ENCODE measurements around the gene SLC30A10. TPM values are rescaled to one million over a fixed set of nuclear protein-coding genes. Genes with fewer than 3 reads are reported as not detected.

The SLC30A10 gene
- total RNA-seq, 4 donors from 2014 or later, result 0.33 TPM; not detected in 3

DNA sequence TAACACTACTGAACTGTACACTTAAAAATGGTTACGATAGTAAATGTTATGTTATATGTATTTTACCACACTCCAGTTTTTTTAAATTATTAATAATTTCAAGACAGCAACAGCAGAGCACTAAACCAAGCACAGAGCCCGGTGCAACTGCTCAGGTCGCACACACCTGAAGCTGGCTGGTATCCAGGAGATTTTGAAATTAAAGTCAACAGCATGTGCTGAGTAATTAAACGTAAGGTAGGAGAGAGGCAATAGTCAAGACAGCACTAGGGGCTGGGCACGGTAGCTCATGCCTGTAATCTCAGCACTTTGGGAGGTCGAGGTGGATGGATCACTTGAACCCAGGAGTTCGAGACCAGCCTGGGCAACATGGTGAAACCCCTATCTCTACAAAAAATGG lies 35.1 kb upstream of the SLC30A10 start:
- H3K4me1 ChIP-seq, result no peaks in the 10 kb centered on the region
- H3K27me3 ChIP-seq, result no peaks in the 10 kb centered on the region
- H3K27ac ChIP-seq, result no peak overlapping the region
- no peaks in the 10 kb centered on the region for H3K9me3 ChIP-seq
- WGBS, 2 donors, result 86 to 88% methylated on average over 7 of the region's 7 CpGs
- intact Hi-C loops (cut with DNase I), result no loop called here
- no peak overlapping the region for H3K4me3 ChIP-seq (replicated peaks in 1 of 3)
- DNase-seq, result no peak
- peaks cover 0 to 7% of the 10 kb centered on the region in 2 donors for H3K36me3 ChIP-seq
- TF ChIP-seq, protein P1, sequence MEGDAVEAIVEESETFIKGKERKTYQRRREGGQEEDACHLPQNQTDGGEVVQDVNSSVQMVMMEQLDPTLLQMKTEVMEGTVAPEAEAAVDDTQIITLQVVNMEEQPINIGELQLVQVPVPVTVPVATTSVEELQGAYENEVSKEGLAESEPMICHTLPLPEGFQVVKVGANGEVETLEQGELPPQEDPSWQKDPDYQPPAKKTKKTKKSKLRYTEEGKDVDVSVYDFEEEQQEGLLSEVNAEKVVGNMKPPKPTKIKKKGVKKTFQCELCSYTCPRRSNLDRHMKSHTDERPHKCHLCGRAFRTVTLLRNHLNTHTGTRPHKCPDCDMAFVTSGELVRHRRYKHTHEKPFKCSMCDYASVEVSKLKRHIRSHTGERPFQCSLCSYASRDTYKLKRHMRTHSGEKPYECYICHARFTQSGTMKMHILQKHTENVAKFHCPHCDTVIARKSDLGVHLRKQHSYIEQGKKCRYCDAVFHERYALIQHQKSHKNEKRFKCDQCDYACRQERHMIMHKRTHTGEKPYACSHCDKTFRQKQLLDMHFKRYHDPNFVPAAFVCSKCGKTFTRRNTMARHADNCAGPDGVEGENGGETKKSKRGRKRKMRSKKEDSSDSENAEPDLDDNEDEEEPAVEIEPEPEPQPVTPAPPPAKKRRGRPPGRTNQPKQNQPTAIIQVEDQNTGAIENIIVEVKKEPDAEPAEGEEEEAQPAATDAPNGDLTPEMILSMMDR (IDR thresholded peaks at IDR 0.05), result no peak
- TF ChIP-seq POLR2A (IDR thresholded peaks at IDR 0.05), result no peak

DNA sequence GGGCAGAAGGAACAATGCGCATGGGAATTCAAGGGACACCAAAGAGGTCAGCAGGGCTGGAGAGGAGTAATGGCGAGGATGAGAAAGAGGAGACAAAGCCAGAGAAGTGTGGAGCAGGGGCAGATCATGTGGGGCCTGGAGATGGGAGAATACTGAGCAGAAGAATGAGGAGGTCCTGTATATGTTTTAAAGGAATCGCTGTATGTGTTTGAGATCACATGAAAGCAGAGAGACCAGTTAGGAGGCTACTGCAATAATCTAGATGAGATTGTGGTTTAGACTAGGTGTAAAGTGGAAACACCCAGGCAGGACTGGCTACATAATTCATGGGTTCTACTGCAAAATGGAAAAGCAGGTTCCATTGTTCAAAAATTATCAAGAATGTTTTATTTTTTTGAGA lies 33.3 kb upstream of the SLC30A10 start:
- WGBS, 2 donors, result 92 to 93% methylated on average over 3 of the region's 3 CpGs
- intact Hi-C loops (cut with DNase I), result no loop called here

DNA sequence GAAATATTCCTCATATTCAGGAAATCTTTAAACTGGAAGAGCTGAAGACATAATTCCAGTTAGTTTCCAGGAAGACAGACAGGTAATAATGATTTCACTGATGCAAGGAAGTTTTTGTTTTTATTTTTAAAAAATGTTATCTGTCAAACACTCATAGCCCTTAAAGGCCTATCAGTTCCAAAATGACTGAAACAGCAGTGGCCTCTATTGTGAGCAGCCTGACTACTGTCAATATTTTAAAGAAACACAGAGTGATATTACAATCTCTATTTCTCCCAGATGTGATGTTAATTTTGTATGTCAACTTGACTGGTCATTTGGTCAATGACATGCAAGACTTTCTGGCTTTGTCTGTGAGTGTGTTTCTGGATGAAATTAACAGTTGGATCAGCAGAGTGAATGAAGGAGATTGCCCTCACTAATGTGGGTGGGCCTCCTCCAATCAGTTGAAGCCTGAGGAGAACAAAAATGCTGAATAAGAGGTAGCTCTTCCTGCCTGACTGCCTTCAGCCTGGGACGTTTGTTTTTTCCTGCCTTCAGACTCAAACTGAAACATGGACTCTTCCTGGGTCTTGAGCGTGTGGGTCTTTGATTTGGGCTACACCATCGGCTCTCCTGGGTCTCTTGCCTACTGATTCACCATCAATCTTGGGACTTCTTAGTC lies 31.3 kb upstream of the SLC30A10 start:
- Histone ChIP-seq H3K9me3 (no peaks in the 10 kb centered on the region), H3K27me3 (no peaks in the 10 kb centered on the region), H3K27ac (no peak overlapping the region), H3K36me3 (no peaks in the 10 kb centered on the region), H3K4me3 (replicated peaks in 1 of 3) (no peak overlapping the region), H3K4me1 (no peaks in the 10 kb centered on the region)
- intact Hi-C loops (cut with DNase I), result no loop called here
- 62 to 66% methylated on average over 3 of the region's 3 CpGs for WGBS, 2 donors
- DNase-seq, result no peak
- TF ChIP-seq POLR2A (IDR thresholded peaks at IDR 0.05), result no peak
- TF ChIP-seq, protein P1 (IDR thresholded peaks at IDR 0.05), result no peak

More for the DNA sequence above, 33.3 kb upstream of the SLC30A10 start:
- no peaks in the 10 kb centered on the region for H3K4me1 ChIP-seq
- H3K27ac ChIP-seq, result no peak overlapping the region
- H3K4me3 ChIP-seq (replicated peaks in 1 of 3), result no peak overlapping the region
- H3K27me3 ChIP-seq, result no peaks in the 10 kb centered on the region
- no peak for DNase-seq
- no peaks in the 10 kb centered on the region for H3K9me3 ChIP-seq
- TF ChIP-seq POLR2A (IDR thresholded peaks at IDR 0.05), result no peak
- TF ChIP-seq, protein P1 (IDR thresholded peaks at IDR 0.05), result no peak
- no peaks in the 10 kb centered on the region for H3K36me3 ChIP-seq

DNA sequence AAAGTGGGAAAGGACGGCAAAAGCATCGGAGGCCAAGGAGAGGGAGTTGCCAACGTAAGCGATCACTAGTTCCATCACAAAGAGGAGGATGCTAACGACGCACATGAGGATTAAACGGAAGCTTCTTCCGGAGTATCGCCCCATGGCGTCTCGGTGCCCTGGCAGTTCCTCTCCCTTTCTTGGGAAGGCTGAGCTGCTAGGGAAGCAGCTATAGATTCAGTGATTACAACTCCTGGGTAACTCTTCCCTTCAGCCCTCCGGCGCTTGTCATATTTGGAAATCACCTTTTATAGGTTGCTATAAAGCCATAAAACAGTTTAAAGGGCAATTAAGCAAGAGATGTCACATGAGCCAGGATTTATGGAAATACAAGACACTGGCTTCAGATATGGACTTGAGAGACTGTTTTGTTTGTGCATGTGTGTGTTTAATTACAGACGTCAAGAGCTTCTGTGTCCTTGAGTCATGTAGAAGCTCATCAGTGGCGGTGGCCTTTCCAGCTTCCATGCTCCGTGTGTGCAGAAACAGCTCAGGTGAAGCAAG lies 30.6 kb upstream of the SLC30A10 start:
- no peaks in the 10 kb centered on the region for H3K4me1 ChIP-seq
- no peaks in the 10 kb centered on the region for H3K36me3 ChIP-seq
- 91 to 93% methylated on average over 16 of the region's 16 CpGs for WGBS, 2 donors
- TF ChIP-seq, protein P1 (IDR thresholded peaks at IDR 0.05), result no peak
- TF ChIP-seq POLR2A (IDR thresholded peaks at IDR 0.05), result no peak
- H3K9me3 ChIP-seq, result no peaks in the 10 kb centered on the region
- intact Hi-C loops (cut with DNase I), result no loop called here
- no peak for DNase-seq
- H3K27me3 ChIP-seq, result no peaks in the 10 kb centered on the region
- no peak overlapping the region for H3K4me3 ChIP-seq (replicated peaks in 1 of 3)
- H3K27ac ChIP-seq, result no peak overlapping the region

DNA sequence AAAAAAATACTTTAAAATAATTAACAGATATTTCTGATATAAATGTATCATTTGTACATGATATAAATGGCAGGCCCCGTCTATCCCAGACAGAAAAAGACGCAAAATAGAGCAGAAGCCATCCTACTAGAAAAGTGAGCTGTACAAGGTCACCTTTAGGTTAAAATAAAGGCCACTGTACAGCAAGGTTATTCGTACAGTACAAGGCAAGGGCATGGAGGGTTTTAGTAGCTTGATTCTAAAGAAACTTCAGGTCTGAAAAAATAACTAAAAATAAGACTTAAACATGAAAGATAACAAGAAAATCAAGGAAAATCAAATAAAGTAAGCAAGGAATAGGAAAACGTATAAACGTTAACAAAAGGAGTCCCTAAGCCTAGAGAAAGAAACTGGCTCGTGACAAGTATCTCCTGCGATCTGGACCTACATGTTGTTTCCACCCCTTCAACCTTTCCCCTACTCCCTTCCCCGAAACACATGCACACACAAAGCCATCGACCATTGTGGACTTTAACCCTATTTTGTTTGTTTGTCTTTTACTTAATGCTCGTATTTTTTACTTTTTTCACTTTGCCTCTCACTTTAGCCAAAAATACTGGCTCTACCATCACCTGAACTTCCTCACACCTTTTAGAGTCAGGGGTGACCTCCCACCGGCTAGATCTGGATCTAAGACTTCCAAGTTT lies 26.5 kb upstream of the SLC30A10 start:
- H3K27me3 ChIP-seq, result no peaks in the 10 kb centered on the region
- 79 to 84% methylated on average over 11 of the region's 11 CpGs for WGBS, 2 donors
- H3K36me3 ChIP-seq, result no peaks in the 10 kb centered on the region
- H3K4me3 ChIP-seq (replicated peaks in 1 of 3), result no peak overlapping the region
- DNase-seq, result no peak
- H3K27ac ChIP-seq, result no peak overlapping the region
- H3K9me3 ChIP-seq, result no peaks in the 10 kb centered on the region
- no peak for TF ChIP-seq POLR2A (IDR thresholded peaks at IDR 0.05)
- TF ChIP-seq, protein P1 (IDR thresholded peaks at IDR 0.05), result no peak
- intact Hi-C loops (cut with DNase I), result no loop called here
- H3K4me1 ChIP-seq, result no peaks in the 10 kb centered on the region
